HG02884 (cell line): Measurements from ENCODE around the gene TAOK1.

Source experiments
- ATAC-seq: cut with Tn5 transposase; IDR thresholded peaks from one replicate; pipeline ENCODE4 v1.9.1; 2021; ENCODE audit warnings: mild to moderate bottlenecking, moderate library complexity; ENCODE audit not compliant: unreplicated experiment

The TAOK1 gene

GRCh38 chr17:29378500-29378899, 11.7 kb upstream of the TAOK1 start:
- ATAC-seq = no peak

- no peak for ATAC-seq
These were observed 10.8 kb upstream of the TAOK1 start for GRCh38 chr17:29379084-29379991.

- no peak for ATAC-seq
These were observed 6.5 kb upstream of the TAOK1 start for GRCh38 chr17:29383686-29384085.

- ATAC-seq = no peak
These were observed 5.3 kb upstream of the TAOK1 start for GRCh38 chr17:29384901-29385300.

GRCh38 chr17:29386760-29387159, 3.4 kb upstream of the TAOK1 start:
- no peak for ATAC-seq

- no peak for ATAC-seq
These were observed 1.2 kb upstream of the TAOK1 start for GRCh38 chr17:29388937-29389336.

GRCh38 chr17:29390851-29391631, 878 bp downstream of the TAOK1 start:
- ATAC-seq = no peak

- ATAC-seq = no peak
These were observed 3.3 kb downstream of the TAOK1 start for GRCh38 chr17:29393436-29393835.

GRCh38 chr17:29394761-29395160, 4.6 kb downstream of the TAOK1 start:
- ATAC-seq = no peak

GRCh38 chr17:29396066-29396465, 5.9 kb downstream of the TAOK1 start:
- ATAC-seq = no peak

GRCh38 chr17:29399634-29400033, 9.5 kb downstream of the TAOK1 start:
- ATAC-seq = no peak

- ATAC-seq = no peak
These were observed 10.7 kb downstream of the TAOK1 start for GRCh38 chr17:29400818-29401217.

- no peak for ATAC-seq
These were observed 11.1 kb downstream of the TAOK1 start for GRCh38 chr17:29401258-29401657.

GRCh38 chr17:29407856-29408255, 17.7 kb downstream of the TAOK1 start:
- ATAC-seq = no peak

- no peak for ATAC-seq
These were observed 19.8 kb downstream of the TAOK1 start for GRCh38 chr17:29409963-29410362.

- ATAC-seq = no peak
These were observed 22.8 kb downstream of the TAOK1 start for GRCh38 chr17:29412780-29413565.

- no peak for ATAC-seq
These were observed 30.0 kb downstream of the TAOK1 start for GRCh38 chr17:29420128-29420527.

GRCh38 chr17:29430275-29430674, 40.1 kb downstream of the TAOK1 start:
- no peak for ATAC-seq

- ATAC-seq = no peak
These were observed 43.4 kb downstream of the TAOK1 start for GRCh38 chr17:29433541-29433940.

- ATAC-seq = no peak
These were observed 44.4 kb downstream of the TAOK1 start for GRCh38 chr17:29434550-29434949.

- no peak for ATAC-seq
These were observed 52.3 kb downstream of the TAOK1 start for GRCh38 chr17:29442451-29442850.
